Retina (tissue), 1 donor: Measurements from ENCODE around the gene MB21D2.

Source experiments
- DNase-seq: peaks from one replicate; pipeline ENCODE4 v3.0.0-alpha.2; 2016

The MB21D2 gene

DNA sequence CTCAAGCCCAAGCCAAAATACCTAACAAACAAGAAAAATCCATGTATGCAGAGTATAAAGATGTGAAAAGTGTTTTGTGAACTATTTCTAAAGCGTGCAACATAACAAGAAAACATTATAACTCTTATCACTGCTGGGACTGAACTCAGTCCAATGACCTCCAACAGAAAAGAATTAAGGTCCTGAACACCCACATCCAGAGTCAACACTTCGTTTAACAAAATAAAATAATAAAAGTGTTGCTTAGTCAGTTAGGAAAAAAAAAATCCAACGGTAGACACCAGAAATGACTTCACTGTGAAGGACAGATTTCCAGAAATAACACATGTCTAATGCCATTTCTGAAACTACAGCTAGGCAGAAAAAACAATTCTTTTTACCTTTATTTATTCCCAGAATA is 28.0 kb downstream of the MB21D2 start:
- no peak for DNase-seq

DNA sequence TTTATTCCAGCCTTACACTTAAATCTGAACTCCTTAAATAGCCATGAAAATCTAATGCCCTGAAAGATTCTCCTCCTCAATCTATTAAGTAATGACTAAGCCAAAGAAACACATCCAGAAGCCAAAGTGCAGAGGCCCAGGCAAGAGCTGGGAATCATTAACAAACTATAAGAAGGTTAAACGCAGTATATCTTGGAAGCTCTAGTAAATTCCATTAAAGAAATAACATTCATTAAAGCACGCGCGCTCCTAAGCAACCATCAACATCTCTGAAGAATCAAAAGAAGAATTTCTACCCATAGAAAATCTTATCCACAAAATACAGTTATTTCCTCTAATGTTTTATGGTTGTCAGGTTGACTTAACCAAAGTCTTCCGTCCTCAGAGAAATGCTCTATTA is 29.5 kb downstream of the MB21D2 start:
- no peak for DNase-seq

DNA sequence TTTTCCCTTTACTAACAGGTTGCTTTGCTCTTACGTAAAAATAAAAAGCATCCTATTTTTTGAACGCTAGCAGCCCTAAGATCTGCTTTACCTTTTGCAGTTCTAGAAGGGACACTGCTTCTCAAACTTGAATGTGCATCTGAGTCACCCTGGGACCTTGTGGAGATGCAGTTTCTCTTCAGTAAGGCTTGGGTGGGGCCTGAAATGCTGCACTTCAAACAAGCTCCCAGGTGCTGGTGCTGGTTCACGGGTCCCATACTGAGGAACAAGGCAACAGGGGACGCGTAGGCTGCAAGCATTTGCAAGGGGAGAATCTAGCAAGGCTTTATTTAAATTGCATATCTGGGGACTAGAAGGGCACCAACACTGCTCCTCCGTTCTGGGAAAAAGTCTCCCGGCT is 30.0 kb downstream of the MB21D2 start:
- DNase-seq = no peak

DNA sequence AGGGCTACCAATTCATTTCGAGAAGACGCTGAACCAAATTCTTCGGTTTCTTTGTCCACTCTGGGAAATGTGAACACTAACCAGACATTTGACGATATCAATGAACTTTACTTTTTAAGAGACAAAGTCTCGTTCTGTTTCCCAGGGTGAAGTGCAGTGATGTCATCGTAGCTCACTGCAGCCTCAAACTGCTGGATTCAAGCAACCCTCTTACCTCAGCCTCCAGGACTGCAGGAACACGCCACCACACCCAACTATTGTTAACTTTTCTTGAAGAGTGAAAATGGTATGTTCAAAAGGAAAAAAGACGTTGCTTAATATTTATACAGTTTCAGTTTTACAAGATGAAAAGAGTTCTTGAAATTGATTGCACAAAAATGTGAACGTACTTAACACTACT is 30.6 kb downstream of the MB21D2 start:
- DNase-seq = no peak

DNA sequence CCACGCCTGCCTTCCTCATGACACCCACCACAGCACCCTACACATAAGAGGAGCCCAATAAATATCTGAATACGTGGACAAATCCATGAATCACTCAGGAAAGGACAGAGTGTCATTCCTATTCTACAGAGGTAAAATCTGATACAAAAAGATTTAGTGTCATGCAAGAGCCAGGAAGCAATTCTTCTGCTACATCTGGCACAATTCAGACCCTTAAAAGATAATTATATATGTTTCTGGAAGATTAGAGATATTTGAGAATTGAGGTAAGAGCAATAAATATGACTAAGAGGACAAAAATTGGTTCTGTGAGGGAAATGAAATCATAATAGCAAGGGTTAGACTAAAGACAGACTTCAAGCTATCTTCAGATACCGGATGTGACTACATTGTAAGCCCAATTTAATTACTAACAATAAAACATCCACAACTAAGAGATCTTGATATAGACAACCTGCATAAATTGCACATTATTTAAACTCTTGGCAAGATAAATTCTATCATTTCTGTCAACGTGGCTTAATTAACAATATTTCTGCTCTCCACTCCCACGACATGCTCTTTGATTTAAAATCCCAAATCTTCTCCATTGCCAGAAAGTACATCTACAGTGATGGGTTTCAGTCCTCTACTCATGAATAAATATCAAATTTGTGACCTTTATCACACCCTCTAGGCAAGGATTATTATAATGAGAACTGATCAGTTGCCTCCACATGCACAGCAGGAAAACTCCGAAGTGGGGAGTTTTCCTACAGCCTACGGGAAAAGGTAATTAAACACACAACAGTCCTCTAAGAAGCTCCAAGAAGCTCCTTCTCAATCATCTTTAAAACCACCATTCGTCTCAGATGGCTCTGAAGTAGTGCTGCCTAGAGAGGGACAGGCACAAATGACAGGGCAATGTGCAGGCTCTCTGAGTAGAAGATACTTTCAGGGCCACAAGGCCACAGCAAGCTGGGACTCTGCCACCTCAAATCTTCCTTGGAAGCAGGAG is 32.6 kb downstream of the MB21D2 start:
- no peak for DNase-seq

DNA sequence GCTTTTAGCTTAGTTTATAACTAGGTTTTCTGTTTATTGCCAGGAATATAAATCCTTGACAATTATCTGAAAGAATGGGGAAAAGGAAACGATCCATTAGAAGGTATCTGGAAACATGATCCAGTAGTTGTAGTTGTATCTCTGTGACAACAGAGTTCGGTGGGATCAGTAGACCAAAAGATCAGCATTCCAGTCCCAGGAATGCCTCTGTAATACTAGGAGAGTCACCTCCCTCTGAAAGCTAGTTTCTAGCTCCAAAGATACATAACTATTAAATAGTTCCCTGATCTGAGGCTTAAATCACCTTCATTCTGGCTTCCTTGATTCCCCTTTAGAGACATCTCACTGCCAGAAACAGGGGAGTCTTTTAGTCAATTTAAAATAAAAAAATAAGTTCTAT is 34.1 kb downstream of the MB21D2 start:
- DNase-seq = no peak

DNA sequence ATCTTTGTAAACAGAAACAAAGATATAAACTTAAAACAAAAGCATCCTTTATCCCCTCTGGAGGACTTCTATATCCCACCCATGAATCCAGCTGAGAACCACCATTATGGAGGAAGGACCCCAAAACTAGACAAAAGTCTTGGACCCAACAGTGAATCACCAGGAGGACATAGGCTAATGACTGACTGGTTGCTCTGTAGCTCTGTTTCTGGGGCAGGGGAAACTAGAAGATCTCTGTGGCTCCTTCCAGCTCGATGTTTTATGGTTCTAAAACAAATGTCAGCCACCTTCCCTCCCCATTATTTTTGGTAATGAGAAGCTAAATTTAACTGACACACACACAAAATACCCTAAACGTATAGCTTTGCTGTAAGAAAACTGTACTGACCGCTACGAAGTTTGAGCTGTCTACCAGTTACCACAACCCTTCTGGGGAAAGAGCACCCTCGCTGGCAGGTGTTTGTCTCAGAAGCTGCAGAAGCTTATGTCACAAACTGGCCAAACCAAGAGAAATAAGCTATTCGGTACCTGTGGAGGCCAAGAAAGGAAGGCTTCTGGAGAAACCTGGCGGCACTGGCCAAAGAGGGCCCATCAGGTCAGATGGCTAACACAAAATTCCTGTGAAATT is 36.4 kb downstream of the MB21D2 start:
- no peak for DNase-seq

DNA sequence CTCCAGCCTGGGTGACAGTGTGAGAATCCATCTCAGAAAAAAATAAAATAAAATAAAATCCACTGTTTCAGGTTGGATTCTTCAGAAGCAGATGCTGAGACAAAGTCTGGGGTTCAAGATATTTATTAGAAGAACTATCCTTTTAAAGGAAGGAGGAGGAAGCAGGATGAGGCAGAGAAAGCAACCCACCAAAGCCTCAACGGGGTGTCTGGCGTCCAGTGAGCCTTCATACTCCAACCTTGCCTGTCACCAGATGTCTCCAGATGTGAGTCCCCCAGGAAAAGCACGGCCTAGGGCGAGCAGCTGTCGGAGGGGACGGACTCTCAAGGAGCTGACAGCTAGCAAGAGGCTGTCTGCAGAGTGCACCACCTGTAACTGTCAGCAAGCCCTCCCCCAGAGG is 37.3 kb downstream of the MB21D2 start:
- no peak for DNase-seq

DNA sequence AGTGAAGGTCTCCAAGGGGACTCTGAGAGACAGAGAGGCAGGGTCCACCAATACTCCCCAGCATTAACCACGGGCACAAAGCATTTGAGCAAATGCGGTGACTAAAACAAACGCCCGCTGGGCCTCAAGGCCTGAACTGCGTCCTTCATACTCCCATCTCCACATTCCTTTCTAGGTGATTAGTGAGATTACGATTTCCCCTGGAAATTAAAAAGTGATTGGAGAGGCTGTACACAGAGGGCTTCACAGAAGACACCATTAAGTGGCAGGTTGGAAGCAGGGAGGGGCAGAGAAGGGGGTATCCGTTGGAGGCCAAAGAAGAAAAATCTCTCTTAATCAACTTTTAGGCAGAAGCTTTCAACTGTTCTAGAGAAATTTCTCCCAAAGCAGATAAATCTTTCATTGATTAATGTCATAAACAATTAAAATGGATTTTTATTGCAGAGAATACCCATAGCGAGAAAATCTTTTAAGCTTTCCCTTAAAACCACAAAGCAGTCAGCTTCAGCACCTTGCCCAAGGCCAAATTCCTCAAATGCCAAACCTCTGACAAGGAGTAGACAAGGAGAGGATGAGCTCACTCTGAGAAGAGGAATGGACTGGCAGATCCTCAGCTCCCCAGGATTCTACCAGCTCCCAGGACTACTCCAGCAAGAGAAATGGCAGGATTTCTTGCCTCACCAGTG is 38.2 kb downstream of the MB21D2 start:
- peak; percentile 61 for DNase-seq

DNA sequence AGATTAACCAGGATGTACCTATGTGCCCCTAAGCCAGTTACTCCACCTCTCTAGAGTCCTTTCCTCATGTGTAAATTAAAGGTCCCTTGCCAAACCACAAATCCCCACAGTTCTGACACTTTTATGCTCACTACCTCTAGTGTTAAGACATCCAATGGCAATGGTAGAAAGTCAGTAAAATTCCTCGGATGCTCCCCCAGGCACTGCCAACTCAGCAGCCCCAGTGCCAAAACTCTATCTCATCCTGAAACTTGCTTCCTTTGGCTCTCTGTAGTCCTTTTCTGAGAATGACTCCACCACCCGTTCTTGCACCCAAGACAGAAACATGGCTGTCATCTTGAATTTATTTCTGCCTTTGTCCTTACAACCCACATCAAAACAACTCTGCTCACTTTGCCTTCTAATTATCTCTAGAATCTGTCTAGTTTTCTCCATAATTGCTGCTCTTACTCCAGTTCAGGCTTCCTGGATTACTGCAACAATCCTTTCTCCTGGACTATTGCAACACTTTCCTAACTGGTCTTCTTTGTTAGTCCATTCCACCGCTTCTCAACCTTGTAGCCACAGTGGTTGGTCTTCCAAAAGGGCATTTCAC is 41.6 kb downstream of the MB21D2 start:
- no peak for DNase-seq

DNA sequence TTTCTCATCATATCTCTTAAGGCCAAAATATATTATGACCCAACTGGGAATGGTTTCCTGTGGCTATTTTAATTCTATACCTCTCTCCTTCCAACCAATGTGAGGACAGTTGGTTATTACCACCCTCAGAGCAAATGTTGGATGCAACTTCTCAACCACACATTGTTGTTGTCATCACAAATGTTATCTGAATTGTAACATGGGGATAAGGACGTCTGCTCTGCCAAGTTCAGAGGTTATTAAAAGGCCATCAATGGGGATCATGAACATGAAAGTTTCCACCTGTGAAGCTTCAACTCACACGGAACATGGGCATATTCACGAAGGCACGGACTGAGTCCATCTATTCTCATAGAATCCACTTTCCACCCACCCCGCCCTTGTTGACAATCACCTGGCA is 46.8 kb downstream of the MB21D2 start:
- DNase-seq = no peak

DNA sequence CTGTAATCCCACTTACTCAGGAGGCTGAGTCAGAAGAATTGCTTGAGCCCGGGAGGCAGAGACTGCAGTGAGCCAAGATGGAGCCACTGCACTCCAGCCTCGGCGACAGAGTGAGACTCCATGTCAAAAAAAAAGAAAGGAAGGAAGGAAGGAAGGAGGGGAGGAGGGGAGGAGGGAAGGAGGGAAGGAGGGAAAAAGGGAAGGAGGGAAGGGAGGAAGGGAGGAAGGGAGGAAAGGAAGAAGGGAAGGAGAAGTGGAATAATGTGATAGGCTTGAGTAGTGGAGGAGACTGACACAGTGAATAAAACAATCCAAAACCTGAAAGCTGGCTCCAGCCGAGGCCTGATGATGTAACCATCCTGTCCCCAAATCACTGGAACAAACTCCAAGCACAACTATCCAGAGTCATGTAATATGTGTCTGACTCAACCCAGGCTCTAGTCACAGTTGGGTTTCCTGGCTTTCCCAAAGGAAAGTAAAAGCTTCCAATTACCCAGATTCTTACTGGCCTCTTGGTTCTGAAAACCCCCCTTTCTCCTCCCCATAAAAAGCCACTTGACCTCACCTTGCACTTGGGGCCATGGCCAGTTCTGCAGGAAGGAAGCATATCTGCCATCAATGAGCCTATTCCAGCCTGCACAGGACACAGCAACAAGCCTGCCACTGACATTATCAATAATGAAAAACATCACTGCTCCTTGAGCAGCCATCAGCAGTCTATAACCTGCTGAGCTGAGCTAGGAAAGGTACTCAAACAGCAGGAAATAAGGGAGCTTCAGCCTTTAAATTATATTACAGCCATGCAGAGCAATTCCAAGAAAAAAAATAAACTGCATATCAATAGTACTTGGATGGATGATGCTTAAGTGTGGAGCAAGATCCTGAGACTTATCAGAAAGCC is 48.3 kb downstream of the MB21D2 start:
- no peak for DNase-seq

DNA sequence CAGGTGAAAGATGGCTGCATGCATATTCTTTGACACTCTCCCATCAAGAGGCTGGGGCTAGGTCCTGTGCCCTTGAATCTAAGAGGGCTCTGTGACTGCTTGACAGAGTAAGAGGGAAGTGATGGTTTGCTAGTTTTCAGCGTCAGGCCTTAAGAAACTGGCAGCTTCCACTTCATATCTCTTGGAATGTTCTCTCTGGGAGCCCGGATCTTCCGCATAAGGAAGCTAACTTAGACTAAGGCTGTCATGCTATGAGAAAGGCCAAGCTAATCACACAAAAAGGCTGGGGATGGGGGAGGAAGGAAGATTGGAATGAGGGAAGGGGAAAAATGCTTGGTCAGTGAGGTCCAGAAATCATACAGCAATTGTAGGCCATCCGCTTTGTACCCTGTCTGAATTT is 50.0 kb downstream of the MB21D2 start:
- no peak for DNase-seq

DNA sequence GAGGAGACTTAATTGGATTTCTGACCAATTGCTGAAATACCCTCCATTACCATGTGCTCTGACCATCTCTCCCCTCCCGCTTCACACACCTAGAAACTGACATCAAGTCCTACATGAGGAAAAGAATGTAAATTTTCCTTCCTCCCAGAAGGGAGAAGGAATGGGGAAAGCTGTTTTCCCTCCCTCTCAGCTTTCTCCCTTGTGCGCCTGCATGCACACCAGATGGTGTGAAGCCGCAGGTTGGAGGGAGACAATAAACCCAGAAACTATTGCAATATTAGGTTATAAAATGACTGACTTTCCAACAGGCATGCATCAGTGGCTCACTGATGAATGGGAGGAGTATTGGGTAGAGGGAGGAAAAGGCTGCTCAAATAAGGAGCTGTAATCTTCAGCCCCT is 50.9 kb downstream of the MB21D2 start:
- DNase-seq = no peak

DNA sequence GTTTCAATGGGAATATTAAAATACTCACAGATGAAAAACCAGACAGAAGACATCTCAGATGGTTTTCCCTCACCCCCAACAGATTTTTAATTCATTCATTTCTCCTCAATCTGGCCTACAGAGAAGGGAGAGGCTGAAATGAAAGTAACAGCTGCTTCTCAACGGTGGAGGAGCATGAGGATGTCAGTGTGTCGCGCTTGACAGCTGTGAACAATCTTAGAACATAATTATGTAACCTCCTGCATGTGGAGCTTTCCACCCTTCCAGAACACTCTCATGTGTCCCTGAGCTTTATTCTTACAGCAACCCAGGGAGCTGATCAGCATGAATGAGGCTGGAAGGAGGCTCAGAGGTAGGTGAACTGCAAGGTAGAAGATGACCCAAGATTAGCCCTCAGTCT is 52.7 kb downstream of the MB21D2 start:
- no peak for DNase-seq

DNA sequence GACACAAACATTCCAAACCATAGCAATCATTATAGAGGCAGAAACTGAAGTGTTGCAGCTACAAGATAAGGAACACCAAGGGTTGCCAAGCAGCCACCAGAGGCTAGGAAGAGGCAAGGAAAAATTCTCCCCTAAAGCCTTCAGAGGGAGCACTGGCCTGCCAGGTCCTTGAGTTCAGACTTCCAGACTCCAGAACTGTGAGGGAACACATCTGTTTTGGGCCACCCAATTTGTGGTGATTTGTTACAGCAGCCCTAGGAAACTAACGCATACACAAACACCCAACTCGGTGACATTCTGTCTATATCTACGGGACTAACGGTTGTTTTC is 54.6 kb downstream of the MB21D2 start:
- DNase-seq = no peak

DNA sequence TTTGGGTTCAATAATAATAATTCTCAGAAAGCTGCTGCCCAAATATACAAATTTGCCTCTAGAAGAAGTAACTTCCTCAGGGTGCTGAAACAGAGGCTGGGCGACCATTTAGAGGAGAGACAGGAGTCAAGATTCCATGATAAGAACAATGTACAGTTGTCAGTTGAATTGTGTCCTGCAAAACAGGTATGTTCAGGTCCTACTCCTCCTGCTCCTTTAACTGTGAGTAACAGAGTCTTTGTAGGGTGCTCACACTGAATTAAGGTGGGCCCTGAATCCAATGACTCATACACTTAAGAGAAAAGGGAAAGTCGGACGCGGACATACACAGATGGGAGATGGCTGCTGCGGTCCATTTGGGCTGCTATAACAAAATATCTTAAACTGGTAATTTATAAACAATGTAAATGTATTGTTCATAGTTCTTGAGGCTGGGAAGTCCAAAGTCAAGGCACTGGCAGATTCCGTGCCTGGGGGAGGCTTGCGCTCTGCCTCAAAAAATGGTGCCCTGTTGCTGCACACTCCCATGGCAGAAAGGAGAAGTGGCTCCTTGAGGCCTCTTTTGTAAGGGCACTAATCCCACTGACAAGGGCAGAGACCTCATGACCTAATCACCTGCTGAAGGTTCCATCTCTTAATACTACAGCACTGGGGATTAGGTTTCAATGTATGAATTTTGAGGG is 55.1 kb downstream of the MB21D2 start:
- DNase-seq = no peak

DNA sequence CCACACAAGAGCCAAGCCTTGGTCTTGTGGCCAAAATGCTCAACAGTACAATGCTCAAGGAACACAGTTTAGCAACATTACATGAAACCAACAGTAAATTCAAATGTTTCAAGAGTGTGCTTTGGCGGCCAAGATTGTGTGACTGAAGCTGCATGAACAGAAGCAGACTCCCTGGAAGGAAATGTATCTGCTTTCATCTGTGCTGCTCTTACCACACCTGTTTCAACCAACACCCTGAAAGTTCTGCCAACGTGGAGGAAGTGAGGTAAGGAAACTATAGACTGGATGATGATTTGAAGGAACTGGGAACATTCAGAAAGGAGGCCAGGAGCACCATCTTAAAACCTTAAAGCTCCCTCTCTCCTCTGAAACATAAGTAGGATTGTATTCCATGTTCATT is 55.7 kb downstream of the MB21D2 start:
- no peak for DNase-seq

DNA sequence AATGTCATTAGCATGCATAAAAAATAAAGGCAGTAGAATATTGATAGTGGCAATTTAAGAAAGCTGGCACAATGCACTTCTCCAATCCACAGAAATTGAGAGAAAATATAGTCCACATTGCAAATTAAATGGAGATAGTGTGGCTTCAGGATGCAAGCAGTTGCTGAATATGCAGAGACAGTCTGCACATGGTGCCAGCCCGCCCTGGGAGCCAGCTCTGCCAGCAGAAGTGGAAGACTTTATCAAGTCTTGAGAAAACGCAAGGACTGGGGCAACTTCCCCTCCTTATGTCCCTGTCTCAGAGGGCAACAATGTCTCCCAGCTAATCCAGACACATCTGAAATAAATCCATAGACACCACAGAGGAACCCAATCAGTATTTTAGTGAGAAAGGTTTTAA is 57.2 kb downstream of the MB21D2 start:
- DNase-seq = no peak

DNA sequence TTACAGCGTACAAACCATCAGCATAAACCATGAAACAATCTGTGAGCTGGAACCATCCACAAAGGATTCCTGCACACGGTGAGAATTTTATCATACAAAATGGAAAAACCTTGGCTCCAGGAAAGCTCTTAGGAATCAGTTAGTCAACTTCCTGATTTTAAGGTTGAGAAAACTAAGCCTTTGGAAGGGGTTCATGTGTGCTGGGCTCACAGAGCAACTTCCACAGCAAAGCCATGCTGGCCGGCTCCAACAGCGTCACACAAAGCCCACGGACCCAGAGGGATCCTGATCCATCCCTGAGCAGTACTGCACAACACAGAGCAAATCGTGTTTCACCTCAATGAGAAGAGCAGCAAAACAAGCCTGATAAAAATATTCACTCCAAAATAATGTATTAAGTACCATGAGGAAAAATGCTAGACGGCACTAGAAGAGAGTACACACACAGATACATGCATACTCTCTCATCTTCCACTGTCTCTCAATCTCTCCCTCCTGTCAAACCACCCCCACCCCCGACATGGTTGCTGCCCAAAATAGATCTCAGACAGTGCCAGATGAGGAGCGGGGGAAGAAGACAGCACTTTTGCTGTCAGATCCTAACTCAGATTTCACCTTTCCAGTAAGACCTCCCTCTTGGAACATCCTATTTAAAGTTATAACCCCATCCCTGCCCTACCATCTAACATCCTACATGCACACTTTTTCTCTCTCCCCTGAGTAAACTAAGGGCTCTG is 58.6 kb downstream of the MB21D2 start:
- DNase-seq = no peak

DNA sequence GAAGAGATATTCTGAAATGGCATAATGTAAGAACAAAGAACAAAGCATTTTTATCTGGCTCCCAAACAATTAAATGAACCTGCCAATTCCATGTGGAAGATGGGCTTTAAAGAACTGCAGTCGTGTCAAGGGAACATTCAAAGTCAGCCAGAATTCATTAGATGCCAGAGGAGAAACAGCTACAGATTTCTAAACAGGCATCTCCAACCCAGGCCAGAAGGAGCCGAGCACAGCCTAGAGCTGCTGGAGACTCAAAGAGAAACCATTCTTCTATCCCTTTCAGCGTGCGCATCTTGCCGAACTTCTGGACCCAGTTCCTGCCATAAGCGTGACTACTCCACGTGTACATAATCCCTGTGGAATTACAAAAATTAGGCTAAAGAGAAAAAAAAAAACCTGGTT is 60.4 kb downstream of the MB21D2 start:
- DNase-seq = no peak
